ENCODE data around the gene ARSB.
"Not testable (repeated sequence)": the region's sequence is repeated elsewhere in the genome, so short reads cannot be mapped to it uniquely, and the experiment has no call there.

Gene ARSB

DNA sequence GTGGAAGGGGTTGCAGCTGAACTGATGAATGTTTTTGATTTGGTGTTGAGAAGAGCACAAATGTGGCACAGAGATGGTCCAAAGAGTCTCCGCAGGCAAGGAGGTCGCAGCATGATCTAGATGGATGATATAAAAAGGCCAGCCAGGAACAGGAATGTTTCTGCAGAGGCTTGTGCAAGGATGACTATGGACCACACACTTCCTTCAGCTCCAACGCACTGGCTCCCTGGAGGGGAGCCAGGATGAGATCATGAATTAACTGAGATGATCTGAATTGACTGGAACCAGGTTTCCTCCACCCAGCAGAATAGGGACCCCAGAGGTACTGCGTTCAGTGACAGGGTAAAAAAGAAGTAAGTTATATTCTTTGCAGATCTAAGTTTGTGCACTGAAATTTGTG lies 89.0 kb downstream of the ARSB start:
- DNase-seq = no peak

- DNase-seq = no peak
Measured at GRCh38 chr5:78895616-78896015, 89.5 kb downstream of the ARSB start.

DNA sequence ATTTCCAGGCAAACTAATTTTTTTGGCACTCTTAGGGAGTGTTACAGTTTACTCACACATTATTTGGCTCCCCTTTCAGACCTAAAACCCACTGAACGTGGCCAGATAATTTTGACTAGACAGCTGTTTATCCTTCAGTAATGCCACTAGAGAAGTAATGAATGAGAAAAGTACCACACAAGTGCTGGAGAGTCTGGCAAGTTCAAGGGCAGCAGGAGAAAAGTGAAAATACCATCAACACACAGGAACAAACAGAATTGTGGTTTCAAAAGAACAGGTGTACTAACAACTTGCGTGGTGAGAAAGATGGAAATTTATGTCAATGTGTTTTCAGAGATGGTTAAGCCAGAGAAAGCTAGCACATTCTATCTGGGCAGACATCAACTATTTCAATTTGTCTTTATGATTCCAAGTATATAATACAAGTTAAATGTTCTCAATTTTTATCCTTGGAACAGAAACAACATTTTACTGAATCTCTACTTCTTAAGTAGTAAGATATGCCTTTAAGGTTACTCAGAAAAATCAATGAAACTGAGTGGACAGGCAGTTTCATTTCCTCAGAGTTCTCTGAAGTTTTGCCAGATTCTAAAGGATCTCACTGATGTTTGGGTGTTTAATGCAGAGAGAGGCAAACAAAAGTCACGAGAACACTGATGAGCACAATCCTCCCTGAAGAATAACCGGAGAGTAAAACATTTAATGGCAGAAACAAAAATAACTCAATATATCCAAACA lies 91.0 kb downstream of the ARSB start:
- no peak for DNase-seq

DNA sequence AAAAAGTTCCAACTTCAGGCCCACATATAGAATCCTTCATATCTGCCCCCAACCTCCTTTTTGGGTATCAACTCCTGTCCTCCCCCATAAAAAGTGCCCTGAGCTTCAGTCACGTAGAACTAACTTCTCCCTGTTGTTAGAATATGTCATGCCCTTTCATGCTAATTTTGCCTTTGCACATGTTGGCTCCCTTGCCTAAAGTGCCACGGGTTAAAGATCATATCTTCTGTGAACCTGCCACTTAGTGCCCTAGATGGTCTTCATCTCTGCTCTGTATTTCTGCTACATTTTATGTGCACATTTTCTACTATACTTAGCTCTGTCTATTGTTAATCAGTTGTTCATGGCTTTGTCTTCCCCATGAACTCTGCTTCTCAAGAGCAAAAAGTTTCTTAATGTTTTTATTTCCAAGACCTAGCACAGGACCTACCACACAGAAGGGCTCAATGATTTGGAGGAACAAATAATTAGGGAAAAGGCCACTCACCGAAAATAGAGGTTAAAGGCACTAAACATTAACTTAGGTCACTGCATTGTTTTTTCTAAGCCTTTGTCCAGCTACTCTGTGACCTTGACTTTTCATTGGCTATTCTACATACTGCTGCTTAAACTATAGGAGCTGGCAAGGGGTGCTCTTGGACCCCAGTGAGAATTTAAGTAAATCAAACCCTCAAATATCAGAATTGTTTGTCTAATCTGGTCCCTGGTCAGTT lies 94.3 kb downstream of the ARSB start:
- no peak for DNase-seq

DNA sequence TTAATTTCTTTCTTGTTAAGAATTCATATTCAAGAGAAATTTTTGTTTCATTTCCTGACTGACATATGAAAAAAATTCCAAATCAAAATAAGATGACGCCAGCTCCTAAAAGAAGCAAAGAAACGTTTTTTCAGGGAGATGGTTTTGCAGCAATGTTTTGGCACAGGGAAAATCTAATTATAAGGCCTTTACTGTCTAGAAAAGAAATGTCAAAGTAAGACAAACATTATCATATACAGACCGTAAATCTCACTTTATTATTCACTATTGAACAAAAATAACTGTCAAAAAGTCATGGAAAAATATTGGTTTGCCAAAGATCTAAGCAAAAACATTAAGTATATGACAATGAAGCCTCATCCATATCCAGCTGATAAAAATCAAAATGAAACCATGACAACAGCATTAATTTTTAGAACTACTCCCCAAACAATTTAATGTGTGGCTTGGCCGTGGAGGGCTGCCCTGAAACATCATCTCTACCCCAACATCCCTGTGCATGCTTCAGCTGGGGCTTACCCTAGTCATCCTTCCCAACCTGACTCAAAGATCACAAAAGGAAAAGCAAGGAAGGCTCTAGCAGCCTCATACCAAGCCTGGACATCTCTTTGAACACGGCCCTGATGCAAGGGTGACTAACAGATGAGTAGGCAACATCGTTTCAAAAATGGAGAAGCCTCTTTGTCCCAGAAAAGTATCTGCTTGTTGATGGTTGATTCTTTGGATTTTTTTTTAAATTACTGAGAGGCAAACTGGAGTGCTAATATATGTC lies 95.6 kb downstream of the ARSB start:
- DNase-seq = no peak

GRCh38 chr5:78888580-78889368 lies 96.3 kb downstream of the ARSB start:
- DNase-seq = peak in 1 of 2 experiments; percentile 66

DNA sequence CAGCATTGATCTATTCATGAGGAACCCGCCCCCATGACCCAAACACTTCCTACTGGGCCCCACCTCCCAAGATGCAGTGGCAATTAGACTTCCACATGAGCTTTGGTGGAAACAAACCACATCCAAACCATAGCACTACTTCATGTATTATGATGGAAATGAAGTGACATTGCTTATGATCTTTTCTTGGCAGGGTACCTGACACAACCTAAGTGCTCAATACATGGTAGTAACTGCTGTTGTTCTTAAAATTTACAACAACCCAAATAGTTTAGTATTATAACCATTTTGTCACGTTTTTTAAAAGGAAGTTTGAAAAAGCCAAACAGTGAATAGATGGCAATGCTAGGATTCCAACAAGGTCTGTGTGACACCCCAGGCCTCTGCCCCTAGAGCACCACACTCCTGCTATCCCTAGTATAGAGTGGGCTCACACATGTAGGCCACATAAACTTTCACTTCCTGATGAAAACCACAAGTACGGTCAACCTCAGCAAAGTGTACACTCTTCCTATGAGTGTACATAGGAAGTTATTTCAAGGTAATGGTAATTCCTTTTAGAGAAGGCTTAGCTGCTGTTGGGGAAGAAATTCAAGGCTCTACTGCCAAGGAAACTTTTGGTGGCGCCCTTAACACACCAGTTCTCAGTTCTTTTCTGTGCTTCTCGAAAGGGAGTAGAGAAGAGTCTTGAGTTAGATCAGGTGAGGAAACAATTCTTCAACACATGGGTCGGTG lies 97.6 kb downstream of the ARSB start:
- no peak for DNase-seq

DNA sequence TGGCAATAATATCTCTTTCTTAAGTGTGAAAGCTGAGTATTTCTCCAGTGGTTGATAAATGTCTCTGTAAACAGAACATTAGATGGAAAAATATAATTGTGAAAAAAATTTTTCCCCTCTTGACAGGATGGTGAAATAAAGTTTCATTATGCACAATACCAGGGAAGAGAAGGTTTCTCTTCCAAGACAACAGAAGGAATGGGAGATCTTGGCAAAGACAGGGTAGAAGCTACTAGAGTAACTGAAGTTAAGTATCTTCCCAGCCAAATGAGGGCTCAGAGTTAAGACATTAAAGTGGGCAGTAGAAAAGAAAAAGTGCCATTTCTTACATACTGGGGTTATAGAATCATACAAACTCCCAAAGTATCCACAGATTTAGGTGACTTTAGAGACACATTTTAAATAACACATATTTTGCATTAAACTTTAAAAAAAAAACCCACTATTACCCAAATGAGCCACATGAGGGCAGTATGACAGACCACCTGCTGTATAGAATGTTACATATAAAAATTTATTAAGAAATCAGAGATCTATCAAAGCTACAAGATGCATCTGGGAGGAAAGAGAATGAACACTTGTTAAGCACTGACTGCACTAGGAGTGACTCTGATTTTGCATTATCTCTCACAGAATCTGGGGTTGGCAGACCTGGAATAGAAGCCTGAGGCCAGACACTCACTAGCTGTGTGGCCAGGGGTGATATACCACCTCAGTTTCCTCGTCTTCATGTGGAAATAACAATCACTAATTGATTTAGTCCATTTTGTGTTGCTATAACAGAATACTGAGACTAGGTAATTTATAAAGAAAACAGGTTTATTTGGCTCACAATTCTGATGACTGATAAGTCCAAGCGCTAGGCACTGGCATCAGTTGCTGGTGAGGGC lies 98.5 kb downstream of the ARSB start:
- DNase-seq = no peak

DNA sequence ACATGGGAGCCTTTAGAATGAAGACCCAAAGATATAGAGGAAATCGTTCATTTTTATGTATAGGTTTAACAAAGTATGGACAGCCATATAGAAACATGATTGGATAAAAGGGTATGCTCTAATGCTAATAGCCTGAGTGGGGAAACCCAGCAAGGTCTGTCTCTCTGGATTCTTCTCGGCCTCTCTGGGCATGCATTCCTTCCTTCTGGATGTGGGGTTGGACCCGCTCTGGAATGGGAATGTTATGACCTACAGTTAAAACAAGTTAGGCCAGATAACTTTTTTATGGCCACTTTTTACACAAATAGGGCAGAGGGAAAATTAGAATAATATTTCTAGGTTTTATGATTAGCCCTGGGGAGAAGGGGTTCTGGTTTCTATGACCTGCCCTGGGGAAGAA lies 103.2 kb downstream of the ARSB start:
- no peak for DNase-seq

GRCh38 chr5:78879516-78879915 lies 105.6 kb downstream of the ARSB start:
- no peak for DNase-seq

GRCh38 chr5:78866076-78866475 lies 119.0 kb downstream of the ARSB start:
- not testable (repeated sequence) for DNase-seq

DNA sequence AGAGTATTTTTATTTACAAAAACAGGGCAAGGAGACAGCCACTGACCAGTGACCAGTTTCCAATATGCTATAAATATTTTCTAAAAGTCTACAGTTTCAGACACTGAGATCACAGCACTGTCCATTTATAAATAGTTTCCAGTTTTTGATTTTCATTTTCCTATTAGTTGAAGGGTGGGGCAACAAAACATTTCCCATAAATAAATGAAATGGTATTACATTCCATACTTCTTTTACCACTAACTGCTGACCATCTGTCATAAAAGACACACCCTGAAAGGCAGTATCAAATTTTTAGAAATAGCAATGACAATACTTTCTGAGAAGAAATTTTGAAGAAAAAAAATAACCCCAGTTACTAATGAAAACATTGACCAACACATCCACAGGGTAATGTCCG lies 126.7 kb downstream of the ARSB start:
- DNase-seq = no peak

DNA sequence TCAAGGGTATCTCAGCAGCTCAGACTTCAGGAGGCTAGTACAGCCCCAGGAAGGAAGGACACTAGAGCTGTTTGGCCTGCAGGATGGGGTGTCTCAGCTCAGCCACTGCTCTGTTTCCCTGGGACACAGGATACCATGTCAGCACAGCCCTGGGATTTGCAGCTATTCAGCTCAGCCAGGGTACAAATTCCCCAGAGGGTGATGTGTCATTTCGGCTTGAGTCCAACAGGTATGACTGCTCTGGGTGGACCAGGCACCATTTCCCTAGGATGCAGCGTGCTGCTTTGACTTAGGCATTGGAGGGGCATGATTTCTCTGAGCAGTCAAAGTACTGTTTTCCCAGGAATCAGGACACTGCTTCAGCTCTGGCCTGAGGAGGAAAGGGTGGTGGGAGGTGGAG lies 130.1 kb downstream of the ARSB start:
- DNase-seq = no peak

DNA sequence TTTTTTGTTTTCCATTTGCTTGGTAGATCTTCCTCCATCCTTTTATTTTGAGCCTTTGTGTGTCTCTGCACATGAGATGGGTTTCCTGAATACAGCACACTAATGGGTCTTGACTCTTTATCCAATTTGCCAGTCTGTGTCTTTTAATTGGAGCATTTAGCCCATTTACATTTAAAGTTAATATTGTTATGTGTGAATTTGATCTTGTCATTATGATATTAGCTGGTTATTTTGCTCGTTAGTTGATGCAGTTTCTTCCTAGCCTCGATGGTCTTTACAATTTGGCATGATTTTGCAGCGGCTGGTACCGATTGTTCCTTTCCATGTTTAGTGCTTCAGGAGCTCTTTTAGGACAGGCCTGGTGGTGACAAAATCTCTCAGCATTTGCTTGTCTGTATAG lies 133.2 kb downstream of the ARSB start:
- DNase-seq = not testable (repeated sequence)

DNA sequence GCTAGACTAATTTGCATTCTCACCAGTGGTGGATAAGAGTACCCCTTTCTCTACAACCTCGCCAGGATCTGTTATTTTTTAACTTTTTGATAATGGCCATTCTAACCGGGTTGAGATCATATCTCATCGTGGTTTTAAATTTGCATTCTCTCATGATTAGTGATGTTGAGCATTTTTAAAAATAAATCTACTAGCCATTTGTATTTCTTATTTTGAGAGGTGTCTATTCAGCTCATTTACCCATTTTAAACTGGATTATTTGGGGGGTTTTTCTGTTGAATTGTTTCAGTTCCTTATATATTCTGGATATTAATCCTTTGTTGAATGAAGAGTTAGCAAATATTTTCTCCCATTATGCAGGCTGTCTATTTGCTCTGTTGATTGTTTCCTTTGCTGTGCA lies 139.6 kb downstream of the ARSB start:
- no peak for DNase-seq

GRCh38 chr5:78843436-78843835 lies 141.7 kb downstream of the ARSB start:
- DNase-seq = no peak

GRCh38 chr5:78841767-78842166 lies 143.3 kb downstream of the ARSB start:
- DNase-seq = no peak

GRCh38 chr5:78838753-78839152 lies 146.4 kb downstream of the ARSB start:
- no peak for DNase-seq

DNA sequence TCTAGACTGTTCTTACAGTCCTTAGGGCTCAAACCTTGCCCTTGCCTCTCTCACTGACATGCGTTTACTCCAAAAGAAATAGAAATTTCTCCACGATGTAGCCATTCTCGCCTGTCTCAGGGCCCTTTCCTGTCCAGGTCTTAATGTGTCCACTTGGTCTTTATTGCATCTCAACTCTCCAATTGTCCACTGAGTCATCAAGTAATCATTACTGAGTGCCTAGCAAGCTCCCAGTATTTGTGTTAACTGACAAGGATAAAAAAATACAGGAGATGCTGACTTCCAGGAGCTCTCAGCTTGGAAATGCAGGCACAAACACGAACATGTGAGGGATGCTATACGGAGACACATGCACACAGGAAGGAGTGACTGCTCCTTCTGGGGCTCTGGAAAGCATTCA lies 147.3 kb downstream of the ARSB start:
- DNase-seq = no peak

DNA sequence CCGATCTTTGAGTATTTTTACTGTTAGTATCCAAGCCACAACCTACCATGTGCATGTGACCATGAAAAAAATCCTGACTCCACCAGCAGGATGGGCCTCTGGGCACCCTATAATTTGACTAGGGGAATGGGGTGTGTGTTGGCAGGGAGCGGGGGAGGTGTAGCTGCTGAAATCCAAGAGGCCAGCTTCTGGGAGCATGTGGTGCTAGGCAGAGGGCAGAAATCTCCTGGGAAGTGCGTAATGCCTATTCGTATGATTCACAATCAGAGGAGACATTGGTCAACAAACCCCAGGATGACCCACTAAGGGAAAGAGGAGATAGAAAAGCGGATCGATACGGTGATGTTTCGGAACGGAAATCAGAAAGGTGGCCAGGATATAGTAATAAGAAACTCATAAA lies 149.9 kb downstream of the ARSB start:
- no peak for DNase-seq

DNA sequence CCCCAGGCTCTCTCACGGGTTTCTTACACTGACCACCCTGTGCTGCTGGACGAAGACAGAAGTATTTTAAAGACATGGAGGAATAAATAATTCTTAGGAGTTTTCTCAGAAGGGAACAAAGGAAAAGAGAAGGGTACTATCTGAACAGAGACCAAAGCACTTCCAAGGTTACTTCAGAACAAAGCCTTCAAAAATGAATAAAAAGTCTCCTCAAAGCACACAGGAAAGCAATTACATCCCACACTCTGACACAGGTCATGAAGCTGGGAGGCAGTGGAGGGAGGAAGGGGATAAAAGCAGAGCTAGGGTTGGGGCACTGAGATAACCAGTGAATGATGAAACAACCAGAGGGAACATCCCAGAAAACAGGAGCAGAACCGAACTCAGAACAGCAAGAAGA lies 151.8 kb downstream of the ARSB start:
- no peak for DNase-seq
